ENCODE data around the gene ARHGEF39. TPM values are rescaled to one million over a fixed set of nuclear protein-coding genes. Genes with fewer than 3 reads are reported as not detected.

The ARHGEF39 gene
- total RNA-seq, 1 donor from 2014 or later: under 0.01 TPM

DNA sequence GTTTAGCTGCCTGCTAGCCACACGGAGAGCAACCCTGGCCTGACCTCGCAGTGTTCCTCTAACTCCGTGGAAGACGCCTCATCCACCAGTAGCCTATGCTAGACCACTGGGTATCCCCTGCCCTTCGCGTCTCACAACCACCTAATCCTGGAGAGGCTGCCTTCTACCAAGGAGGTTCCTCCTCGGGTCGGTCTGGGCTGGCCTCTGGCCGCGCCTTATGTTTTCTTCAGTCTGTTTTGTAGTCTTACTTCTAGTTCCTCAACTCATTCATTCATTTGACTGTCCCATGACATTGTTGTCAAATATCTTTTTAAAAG, 26.3 kb upstream of the ARHGEF39 start:
- DNase-seq (ENCODE audit: low read depth in 2 of 2): no peak

DNA sequence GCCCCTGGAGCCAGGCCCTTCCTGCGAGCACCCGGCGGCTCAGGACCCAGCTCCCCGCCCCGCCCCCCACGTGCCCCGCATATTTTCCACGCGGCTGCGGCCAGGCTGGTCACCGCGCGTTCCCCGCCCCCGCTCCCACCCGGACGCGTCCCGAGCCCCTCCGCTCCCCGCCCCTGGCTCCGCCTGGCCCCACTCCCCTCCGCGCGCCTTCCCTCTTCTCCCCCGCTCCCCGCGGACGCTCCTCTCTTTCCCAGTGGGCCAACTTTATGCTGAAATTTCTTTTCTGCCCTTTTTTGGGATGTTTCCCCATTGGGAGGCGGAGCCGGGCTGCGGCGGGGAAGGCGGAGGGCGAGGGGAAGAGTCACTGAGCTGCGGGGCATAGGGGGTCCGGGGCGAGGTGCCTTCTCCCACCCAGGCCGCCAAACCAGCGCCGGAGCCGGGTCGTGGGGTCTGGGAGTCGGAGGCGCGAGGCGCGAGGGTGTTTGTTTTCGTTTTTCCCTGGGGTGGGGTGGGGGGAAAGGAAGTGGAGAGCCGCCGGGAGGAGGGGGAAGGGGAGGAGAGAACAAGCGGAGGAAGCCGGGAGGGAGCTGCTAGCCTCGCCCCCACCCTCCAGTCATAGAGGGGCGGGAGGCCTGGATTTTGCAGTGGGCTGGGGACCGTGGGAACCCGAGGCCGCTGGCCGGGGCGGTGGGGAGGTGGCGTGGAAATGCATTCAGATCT, 25.8 kb upstream of the ARHGEF39 start:
- peak; percentile 71 to 73 for DNase-seq (ENCODE audit: low read depth in 2 of 2)

- DNase-seq (ENCODE audit: low read depth in 2 of 2): no peak
Observed at GRCh38 chr9:35690294-35690613, 25.3 kb upstream of the ARHGEF39 start.

DNA sequence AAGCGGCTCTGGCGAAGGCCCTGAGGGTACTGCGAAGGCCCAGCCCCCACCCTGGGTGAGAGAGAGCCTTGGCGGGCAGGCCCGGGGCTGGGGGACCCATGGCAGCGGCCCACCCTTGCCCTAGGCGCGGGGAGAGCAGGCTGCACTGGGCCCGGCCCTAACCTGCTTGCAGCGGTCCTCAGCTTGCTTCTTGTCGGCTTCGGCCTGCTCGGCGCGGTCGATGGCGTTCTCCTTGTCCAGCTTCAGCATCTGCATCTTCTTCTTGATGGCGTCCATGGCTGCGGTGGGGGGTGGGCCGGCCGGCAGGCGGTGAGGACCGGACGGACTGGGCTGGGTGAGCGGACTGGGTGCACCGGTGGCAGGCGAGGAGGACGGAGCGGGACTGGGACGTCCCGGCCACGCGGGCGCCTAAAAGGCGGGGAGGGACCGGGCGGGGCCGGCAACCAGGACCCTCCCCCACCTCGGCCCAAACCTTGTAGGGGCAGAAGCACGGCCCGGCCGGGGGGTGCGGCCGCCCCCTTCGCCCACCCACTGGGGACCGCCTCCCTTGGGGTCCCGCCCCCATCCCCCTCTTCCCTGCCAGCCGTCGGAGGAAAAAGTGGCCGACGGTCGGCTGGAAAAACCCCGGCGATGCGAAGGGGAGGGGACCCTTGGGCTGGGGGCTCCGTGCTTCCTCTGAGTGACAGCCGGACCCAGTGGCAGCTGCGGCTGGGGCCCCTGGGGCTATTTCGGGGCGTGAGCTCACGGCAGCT, 24.7 kb upstream of the ARHGEF39 start, which contains the start of gene TPM2:
TSS of gene TPM2 (minus strand) at position 384 of the 752 bp plus-strand sequence. CDS start at position 276, 108 bp downstream.
- DNase-seq (ENCODE audit: low read depth in 2 of 2): peak; percentile 18 to 46

GRCh38 chr9:35688558-35689541, 23.9 kb upstream of the ARHGEF39 start:
- peak in 1 of 2 donors; percentile 61 for DNase-seq (ENCODE audit: low read depth in 2 of 2)

- no peak for DNase-seq (ENCODE audit: low read depth in 2 of 2)
Observed at GRCh38 chr9:35687972-35688557, 23.1 kb upstream of the ARHGEF39 start.

GRCh38 chr9:35687306-35687705, 22.3 kb upstream of the ARHGEF39 start:
- DNase-seq (ENCODE audit: low read depth in 2 of 2): no peak

GRCh38 chr9:35686222-35687203, 21.5 kb upstream of the ARHGEF39 start:
- DNase-seq (ENCODE audit: low read depth in 2 of 2): no peak

- no peak for DNase-seq (ENCODE audit: low read depth in 2 of 2)
Observed at GRCh38 chr9:35685506-35685905, 20.5 kb upstream of the ARHGEF39 start.

DNA sequence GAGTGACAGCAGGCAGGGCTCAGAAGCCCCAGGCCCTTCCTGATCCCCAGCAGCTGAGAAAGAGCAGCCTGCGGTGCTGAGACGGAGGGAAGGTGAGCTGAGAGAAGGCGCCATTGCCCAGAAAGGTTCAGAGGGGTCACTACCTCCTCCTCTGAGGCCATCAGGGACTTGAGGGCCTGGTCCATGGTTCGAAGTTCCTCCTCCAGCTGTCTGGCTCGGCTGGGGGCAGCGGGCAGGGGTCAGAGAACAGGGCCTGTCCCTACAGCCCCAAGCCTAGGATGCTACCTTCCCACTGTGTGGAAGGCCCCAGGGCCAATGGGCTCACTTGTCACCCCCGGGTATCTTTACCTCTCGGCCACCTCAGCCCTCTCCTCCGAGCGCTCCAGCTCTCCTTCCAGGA, 19.9 kb upstream of the ARHGEF39 start:
- DNase-seq (ENCODE audit: low read depth in 2 of 2): no peak

DNA sequence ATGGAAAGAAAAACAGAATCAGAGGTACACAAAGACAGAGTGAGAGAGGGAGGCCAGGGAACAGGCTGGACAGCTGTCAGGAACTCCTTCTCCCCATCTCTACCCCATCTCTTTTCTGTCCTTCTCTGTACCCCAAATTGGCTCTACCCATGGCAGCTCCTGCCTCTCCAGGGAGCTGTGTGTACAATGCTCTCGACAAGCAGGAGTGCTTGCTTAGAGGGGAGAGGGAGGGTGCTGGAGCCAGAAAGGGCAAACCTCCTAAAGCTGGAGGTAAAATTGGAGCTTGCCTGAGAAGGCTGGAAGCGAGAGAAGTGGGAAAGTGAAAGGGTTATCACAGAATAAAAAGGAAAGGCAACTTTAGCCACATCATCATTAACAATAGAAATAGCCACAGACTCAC, 18.3 kb upstream of the ARHGEF39 start:
- DNase-seq (ENCODE audit: low read depth in 2 of 2): no peak

DNA sequence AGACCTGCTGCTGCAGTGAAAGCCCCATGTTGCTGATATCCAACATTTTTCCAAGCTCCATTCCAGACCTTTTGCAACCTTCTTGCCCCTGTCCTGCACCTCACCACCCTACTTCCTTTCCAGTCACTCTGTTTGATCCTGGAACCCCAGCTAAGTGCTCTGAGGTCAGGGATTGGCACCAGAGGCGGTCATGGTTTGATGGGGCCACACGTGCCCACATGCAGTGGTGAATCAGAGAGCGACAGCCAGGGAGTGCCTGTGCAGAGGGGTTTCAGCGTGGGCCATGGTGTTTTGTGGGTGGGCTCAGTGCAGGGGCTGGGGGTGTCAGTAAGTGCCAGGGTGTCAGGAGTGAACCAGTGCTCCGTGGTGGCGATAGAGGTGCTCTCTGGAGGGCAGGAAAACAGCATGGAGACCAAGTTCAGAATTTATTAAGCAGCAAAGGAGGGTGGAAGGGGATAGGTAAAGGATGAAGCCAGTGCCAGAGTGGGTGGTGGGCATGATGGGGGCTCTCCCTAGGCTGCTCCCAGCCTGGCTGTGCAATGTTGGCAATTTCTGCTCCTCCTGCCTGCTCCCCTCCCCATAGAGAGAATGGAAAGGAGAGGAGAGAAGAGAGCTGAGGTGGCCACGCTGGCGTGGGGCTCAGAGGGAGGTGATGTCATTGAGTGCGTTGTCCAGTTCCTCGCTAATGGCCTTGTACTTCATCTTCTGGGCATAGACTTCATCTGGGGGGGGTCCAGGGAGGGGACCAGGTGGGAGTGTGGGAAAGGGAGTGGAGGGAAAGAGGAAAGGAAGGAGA, 17.7 kb upstream of the ARHGEF39 start:
- no peak for DNase-seq (ENCODE audit: low read depth in 2 of 2)

GRCh38 chr9:35682051-35682450, 17.1 kb upstream of the ARHGEF39 start:
- DNase-seq (ENCODE audit: low read depth in 2 of 2): no peak

GRCh38 chr9:35681341-35682002, 16.5 kb upstream of the ARHGEF39 start:
- no peak for DNase-seq (ENCODE audit: low read depth in 2 of 2)

DNA sequence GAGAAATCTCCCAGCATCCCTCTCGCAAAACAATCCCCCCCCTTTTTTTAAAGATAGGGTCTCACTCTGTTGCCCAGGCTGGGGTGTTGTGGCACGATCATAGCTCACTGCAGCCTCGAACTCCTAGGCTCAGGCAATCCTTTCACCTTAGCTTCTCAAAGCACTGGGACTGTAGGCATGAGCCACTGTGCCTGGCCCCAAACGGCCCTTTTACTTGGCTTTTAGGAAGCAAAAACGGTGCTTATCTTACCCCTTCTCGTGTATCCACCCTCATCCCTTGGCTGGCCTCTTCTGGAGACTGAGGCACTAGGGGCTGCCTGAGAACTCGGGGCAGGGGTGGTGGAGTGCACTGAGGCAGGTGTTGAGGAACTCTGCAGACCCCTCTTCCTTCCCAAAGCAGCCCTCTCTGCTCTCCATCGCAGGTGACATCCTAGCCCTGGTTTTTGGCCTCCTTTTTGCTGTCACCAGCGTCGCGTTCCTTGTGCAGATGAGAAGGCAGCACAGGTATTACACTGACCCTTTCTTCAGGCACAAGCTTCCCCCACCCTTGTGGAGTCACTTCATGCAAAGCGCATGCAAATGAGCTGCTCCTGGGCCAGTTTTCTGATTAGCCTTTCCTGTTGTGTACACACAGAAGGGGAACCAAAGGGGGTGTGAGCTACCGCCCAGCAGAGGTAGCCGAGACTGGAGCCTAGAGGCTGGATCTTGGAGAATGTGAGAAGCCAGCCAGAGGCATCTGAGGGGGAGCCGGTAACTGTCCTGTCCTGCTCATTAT, 15.5 kb upstream of the ARHGEF39 start:
- no peak for DNase-seq (ENCODE audit: low read depth in 2 of 2)

- DNase-seq (ENCODE audit: low read depth in 2 of 2): no peak
Observed at GRCh38 chr9:35679766-35680330, 14.9 kb upstream of the ARHGEF39 start.

- DNase-seq (ENCODE audit: low read depth in 2 of 2): no peak
Observed at GRCh38 chr9:35679091-35679490, 14.1 kb upstream of the ARHGEF39 start.

All from lung microvascular endothelial cell (primary cell).